GM21447 (cell line): ENCODE results near the gene THAP6.

ENCODE experiments used
- ATAC-seq: cut with Tn5 transposase; IDR thresholded peaks from one replicate; pipeline ENCODE4 v1.9.1; 2021; ENCODE audit not compliant: unreplicated experiment

Gene THAP6

DNA sequence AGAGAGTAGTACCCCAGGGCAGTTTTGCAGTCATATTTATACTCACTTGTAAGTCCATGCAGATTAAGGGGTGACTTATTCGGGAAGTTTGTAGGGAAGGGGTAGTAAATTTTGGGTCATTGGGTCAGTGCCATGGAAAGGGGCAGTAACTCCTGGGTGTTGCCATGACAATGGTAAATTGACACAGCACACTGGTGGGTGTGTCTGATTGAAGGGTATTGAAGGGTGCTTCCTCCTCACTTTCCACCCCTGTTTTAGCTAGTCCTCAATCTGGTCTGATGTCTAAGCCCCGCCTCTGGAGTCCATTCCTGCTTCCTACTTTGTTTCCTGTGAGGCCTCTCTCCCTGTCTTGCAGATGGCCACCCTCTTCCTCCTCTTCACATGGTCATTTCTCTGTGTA, 53.5 kb downstream of the THAP6 start:
- no peak for ATAC-seq
